ENCODE measurements around the gene ZSCAN12.

DNA sequence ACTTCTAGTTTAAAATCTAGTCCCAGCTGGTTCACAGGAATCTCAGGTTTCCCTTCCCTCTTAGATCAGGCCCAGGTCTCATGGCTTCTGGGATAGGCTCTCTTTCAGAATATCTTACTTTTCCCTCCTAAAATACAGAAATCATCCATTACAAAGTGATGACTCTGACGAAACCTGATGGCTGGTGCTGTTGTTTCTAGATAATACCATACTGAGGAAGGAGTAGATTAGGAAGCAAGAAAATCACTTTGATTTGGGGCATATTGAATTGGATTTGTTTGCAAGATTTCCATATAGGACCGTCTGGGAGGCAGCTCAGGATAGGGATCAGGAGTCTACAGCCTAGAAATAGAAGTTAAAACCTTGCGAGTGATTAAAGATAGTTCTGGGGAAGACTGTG is 46.2 kb downstream of the ZSCAN12 start:
- no peak for TF ChIP-seq CTCF (conservative IDR thresholded peaks at IDR 0.05; ENCODE audit: low read length)
- no peak for TF ChIP-seq EZH2phosphoT487 (IDR thresholded peaks at IDR 0.05; ENCODE audit: borderline replicate concordance)
